Left ventricle myocardium inferior (tissue), 1 donor: ENCODE results near the gene CACNA1C. TPM values are rescaled to one million over a fixed set of nuclear protein-coding genes. Genes with fewer than 3 reads are reported as not detected.

ENCODE experiments used
- DNase-seq: peaks from one replicate; pipeline ENCODE4 v3.0.0-alpha.2; 2020
- H3K27ac ChIP-seq: fragments of 200-600 bp; replicated peaks from 2 replicates; pipeline ENCODE4 v1.8.0; 2021
- H3K27me3 ChIP-seq: fragments of 200-600 bp; 2 replicates; pipeline ENCODE4 v1.8.0; 2021; ENCODE audit warnings: low read depth
- H3K36me3 ChIP-seq: fragments of 200-600 bp; 2 replicates; pipeline ENCODE4 v1.8.0; 2021
- H3K4me1 ChIP-seq: fragments of 200-600 bp; 2 replicates; pipeline ENCODE4 v1.8.0; 2021
- H3K4me3 ChIP-seq: fragments of 200-600 bp; 2 replicates; pipeline ENCODE4 v1.8.0; 2021; ENCODE audit warnings: mild to moderate bottlenecking, moderate library complexity
- H3K9me3 ChIP-seq: fragments of 200-600 bp; replicated peaks from 2 replicates; pipeline ENCODE4 v1.8.0; 2021
- CTCF ChIP-seq: fragments of 200-600 bp; IDR thresholded peaks from 2 replicates; pipeline ENCODE4 v1.8.0; 2021; ENCODE audit warnings: antibody characterized with exemption, mild to moderate bottlenecking, borderline replicate concordance
- intact Hi-C: fragments of 100-400 bp; cut with micrococcal nuclease; formaldehyde crosslinking; loops from one replicate; pipeline ENCODE4 v1.11.0; 2022
- total RNA-seq: library from RNA; stranded (reverse); fragmentation: NEBNext Ultra II Directional; extraction: Animal tissue kit (Norgen Biotek cat#: 25700); gene quantifications from one replicate; pipeline ENCODE4 v1.2.1, GENCODE V29; 2021
- donor health status: DM: no; HTN: yes; CAD: no; lungs with severe emphysema.

CACNA1C gene
- total RNA-seq, 1 donor from 2014 or later, result 137 TPM

- peak overlapping the region; percentile 81 for H3K27ac ChIP-seq
- intact Hi-C loops, result no loop called here
- H3K36me3 ChIP-seq, result no peaks in the 10 kb centered on the region
- no peak for DNase-seq
- H3K27me3 ChIP-seq, result no peaks in the 10 kb centered on the region
- H3K4me3 ChIP-seq, result no peak overlapping the region
- H3K4me1 ChIP-seq, result peaks cover 94% of the 10 kb centered on the region
- no peaks in the 10 kb centered on the region for H3K9me3 ChIP-seq
- no peak for TF ChIP-seq CTCF
Measured at GRCh38 chr12:2214411-2214810, 161.6 kb downstream of the CACNA1C start.

GRCh38 chr12:2215709-2216560, 163.1 kb downstream of the CACNA1C start:
- Histone ChIP-seq H3K27ac (peak overlapping the region; percentile 81), H3K4me3 (no peak overlapping the region), H3K27me3 (no peaks in the 10 kb centered on the region), H3K9me3 (no peaks in the 10 kb centered on the region), H3K4me1 (peaks cover 94% of the 10 kb centered on the region), H3K36me3 (no peaks in the 10 kb centered on the region)
- intact Hi-C loops, result no loop called here
- no peak for DNase-seq
- no peak for TF ChIP-seq CTCF

- DNase-seq, result no peak
- Histone ChIP-seq H3K27me3 (no peaks in the 10 kb centered on the region), H3K9me3 (no peaks in the 10 kb centered on the region), H3K4me3 (no peak overlapping the region), H3K27ac (peak overlapping the region; percentile 57), H3K4me1 (peaks cover 86% of the 10 kb centered on the region), H3K36me3 (no peaks in the 10 kb centered on the region)
- intact Hi-C loops, result no loop called here
- no peak for TF ChIP-seq CTCF
Measured at GRCh38 chr12:2218706-2219105, 165.9 kb downstream of the CACNA1C start.

- H3K9me3 ChIP-seq, result no peaks in the 10 kb centered on the region
- H3K27ac ChIP-seq, result peak overlapping the region; percentile 57
- no peaks in the 10 kb centered on the region for H3K36me3 ChIP-seq
- no peaks in the 10 kb centered on the region for H3K27me3 ChIP-seq
- H3K4me3 ChIP-seq, result no peak overlapping the region
- intact Hi-C loops, result no loop called here
- TF ChIP-seq CTCF, result no peak
- DNase-seq, result no peak
- peaks cover 85% of the 10 kb centered on the region for H3K4me1 ChIP-seq
Measured at GRCh38 chr12:2221030-2221621, 168.3 kb downstream of the CACNA1C start.

DNA sequence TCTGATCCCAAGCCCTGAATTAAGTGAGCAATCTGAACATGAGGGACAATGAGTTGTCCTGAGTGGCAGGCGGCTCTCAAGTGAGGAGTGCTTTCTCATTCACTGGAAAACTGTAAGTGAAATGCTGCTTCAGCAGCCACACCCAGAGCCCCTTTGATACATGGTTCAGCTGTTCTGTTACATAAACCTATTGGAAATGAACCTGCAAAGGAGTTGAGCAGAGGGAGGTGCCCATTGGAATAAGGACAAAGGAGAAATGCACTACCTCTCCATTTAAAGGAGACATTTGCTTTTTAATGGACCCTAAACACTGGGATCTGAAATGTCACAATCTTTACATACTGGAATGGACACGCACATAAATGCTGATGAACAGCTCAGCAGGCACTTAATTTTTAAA, 169.9 kb downstream of the CACNA1C start:
- peak overlapping the region; percentile 57 for H3K27ac ChIP-seq

More for the DNA sequence above, 169.9 kb downstream of the CACNA1C start:
- Histone ChIP-seq H3K4me1 (peaks cover 91% of the 10 kb centered on the region), H3K27me3 (no peaks in the 10 kb centered on the region), H3K4me3 (no peak overlapping the region), H3K36me3 (no peaks in the 10 kb centered on the region), H3K9me3 (no peaks in the 10 kb centered on the region)
- DNase-seq, result no peak
- intact Hi-C loops, result no loop called here
- TF ChIP-seq CTCF, result no peak
